ENCODE data around the gene AHI1.
"Not testable (repeated sequence)": the region's sequence is repeated elsewhere in the genome, so short reads cannot be mapped to it uniquely, and the experiment has no call there.

AHI1 gene

GRCh38 chr6:135402311-135402710 lies 95.2 kb downstream of the AHI1 start:
- no peak overlapping the region for H3K4me3 ChIP-seq (ENCODE audit: low read length)
- H3K4me1 ChIP-seq (ENCODE audit: control insufficient read depth, insufficient read depth, low read length), result no peaks in the 10 kb centered on the region
- H3K9ac ChIP-seq (ENCODE audit: low read length), result no peak overlapping the region
- no peaks in the 10 kb centered on the region for H3K9me3 ChIP-seq (ENCODE audit: control insufficient read depth, low read length)
- no peaks in the 10 kb centered on the region for H3K27me3 ChIP-seq (ENCODE audit: control insufficient read depth, insufficient read depth, low read length)
- H3K36me3 ChIP-seq (ENCODE audit: control insufficient read depth, insufficient read depth, low read length), result no peaks in the 10 kb centered on the region

- H3K36me3 ChIP-seq (ENCODE audit: control insufficient read depth, insufficient read depth, low read length), result no peaks in the 10 kb centered on the region
- no peak overlapping the region for H3K4me3 ChIP-seq (ENCODE audit: low read length)
- no peaks in the 10 kb centered on the region for H3K9me3 ChIP-seq (ENCODE audit: control insufficient read depth, low read length)
- H3K27me3 ChIP-seq (ENCODE audit: control insufficient read depth, insufficient read depth, low read length), result no peaks in the 10 kb centered on the region
- H3K9ac ChIP-seq (ENCODE audit: low read length), result no peak overlapping the region
- H3K4me1 ChIP-seq (ENCODE audit: control insufficient read depth, insufficient read depth, low read length), result no peaks in the 10 kb centered on the region
Measured at GRCh38 chr6:135397172-135397952, 100.2 kb downstream of the AHI1 start.

- no peaks in the 10 kb centered on the region for H3K36me3 ChIP-seq (ENCODE audit: control insufficient read depth, insufficient read depth, low read length)
- no peaks in the 10 kb centered on the region for H3K9me3 ChIP-seq (ENCODE audit: control insufficient read depth, low read length)
- H3K4me1 ChIP-seq (ENCODE audit: control insufficient read depth, insufficient read depth, low read length), result no peaks in the 10 kb centered on the region
- H3K9ac ChIP-seq (ENCODE audit: low read length), result no peak overlapping the region
- no peak overlapping the region for H3K4me3 ChIP-seq (ENCODE audit: low read length)
- H3K27me3 ChIP-seq (ENCODE audit: control insufficient read depth, insufficient read depth, low read length), result no peaks in the 10 kb centered on the region
Measured at GRCh38 chr6:135395136-135395535, 102.4 kb downstream of the AHI1 start.

GRCh38 chr6:135393289-135393688 lies 104.3 kb downstream of the AHI1 start:
- H3K27me3 ChIP-seq (ENCODE audit: control insufficient read depth, insufficient read depth, low read length), result no peaks in the 10 kb centered on the region
- H3K4me3 ChIP-seq (ENCODE audit: low read length), result no peak overlapping the region
- H3K4me1 ChIP-seq (ENCODE audit: control insufficient read depth, insufficient read depth, low read length), result no peaks in the 10 kb centered on the region
- no peaks in the 10 kb centered on the region for H3K36me3 ChIP-seq (ENCODE audit: control insufficient read depth, insufficient read depth, low read length)
- H3K9ac ChIP-seq (ENCODE audit: low read length), result no peak overlapping the region
- H3K9me3 ChIP-seq (ENCODE audit: control insufficient read depth, low read length), result no peaks in the 10 kb centered on the region

GRCh38 chr6:135390458-135390857 lies 107.1 kb downstream of the AHI1 start:
- no peaks in the 10 kb centered on the region for H3K9me3 ChIP-seq (ENCODE audit: control insufficient read depth, low read length)
- H3K9ac ChIP-seq (ENCODE audit: low read length), result no peak overlapping the region
- H3K36me3 ChIP-seq (ENCODE audit: control insufficient read depth, insufficient read depth, low read length), result no peaks in the 10 kb centered on the region
- no peaks in the 10 kb centered on the region for H3K27me3 ChIP-seq (ENCODE audit: control insufficient read depth, insufficient read depth, low read length)
- H3K4me1 ChIP-seq (ENCODE audit: control insufficient read depth, insufficient read depth, low read length), result no peaks in the 10 kb centered on the region
- no peak overlapping the region for H3K4me3 ChIP-seq (ENCODE audit: low read length)

- no peak overlapping the region for H3K4me3 ChIP-seq (ENCODE audit: low read length)
- H3K36me3 ChIP-seq (ENCODE audit: control insufficient read depth, insufficient read depth, low read length), result no peaks in the 10 kb centered on the region
- no peaks in the 10 kb centered on the region for H3K27me3 ChIP-seq (ENCODE audit: control insufficient read depth, insufficient read depth, low read length)
- H3K4me1 ChIP-seq (ENCODE audit: control insufficient read depth, insufficient read depth, low read length), result no peaks in the 10 kb centered on the region
- no peaks in the 10 kb centered on the region for H3K9me3 ChIP-seq (ENCODE audit: control insufficient read depth, low read length)
- no peak overlapping the region for H3K9ac ChIP-seq (ENCODE audit: low read length)
Measured at GRCh38 chr6:135385299-135385698, 112.2 kb downstream of the AHI1 start.

- no peak overlapping the region for H3K9ac ChIP-seq (ENCODE audit: low read length)
- H3K27me3 ChIP-seq (ENCODE audit: control insufficient read depth, insufficient read depth, low read length), result no peaks in the 10 kb centered on the region
- no peaks in the 10 kb centered on the region for H3K36me3 ChIP-seq (ENCODE audit: control insufficient read depth, insufficient read depth, low read length)
- H3K4me1 ChIP-seq (ENCODE audit: control insufficient read depth, insufficient read depth, low read length), result no peaks in the 10 kb centered on the region
- no peaks in the 10 kb centered on the region for H3K9me3 ChIP-seq (ENCODE audit: control insufficient read depth, low read length)
- no peak overlapping the region for H3K4me3 ChIP-seq (ENCODE audit: low read length)
Measured at GRCh38 chr6:135383766-135384165, 113.8 kb downstream of the AHI1 start.

GRCh38 chr6:135383301-135383700 lies 114.2 kb downstream of the AHI1 start:
- Histone ChIP-seq H3K9me3 (ENCODE audit: control insufficient read depth, low read length) (no peaks in the 10 kb centered on the region), H3K4me1 (ENCODE audit: control insufficient read depth, insufficient read depth, low read length) (no peaks in the 10 kb centered on the region), H3K9ac (ENCODE audit: low read length) (no peak overlapping the region), H3K27me3 (ENCODE audit: control insufficient read depth, insufficient read depth, low read length) (no peaks in the 10 kb centered on the region), H3K4me3 (ENCODE audit: low read length) (no peak overlapping the region), H3K36me3 (ENCODE audit: control insufficient read depth, insufficient read depth, low read length) (no peaks in the 10 kb centered on the region)

GRCh38 chr6:135382182-135382628 lies 115.3 kb downstream of the AHI1 start:
- Histone ChIP-seq H3K9me3 (ENCODE audit: control insufficient read depth, low read length) (no peaks in the 10 kb centered on the region), H3K27me3 (ENCODE audit: control insufficient read depth, insufficient read depth, low read length) (no peaks in the 10 kb centered on the region), H3K4me3 (ENCODE audit: low read length) (no peak overlapping the region), H3K4me1 (ENCODE audit: control insufficient read depth, insufficient read depth, low read length) (no peaks in the 10 kb centered on the region), H3K9ac (ENCODE audit: low read length) (no peak overlapping the region), H3K36me3 (ENCODE audit: control insufficient read depth, insufficient read depth, low read length) (no peaks in the 10 kb centered on the region)

GRCh38 chr6:135380793-135381192 lies 116.7 kb downstream of the AHI1 start:
- H3K9me3 ChIP-seq (ENCODE audit: control insufficient read depth, low read length), result no peaks in the 10 kb centered on the region
- H3K36me3 ChIP-seq (ENCODE audit: control insufficient read depth, insufficient read depth, low read length), result no peaks in the 10 kb centered on the region

GRCh38 chr6:135379647-135380046 lies 117.9 kb downstream of the AHI1 start:
- H3K36me3 ChIP-seq (ENCODE audit: control insufficient read depth, insufficient read depth, low read length), result no peaks in the 10 kb centered on the region
- no peaks in the 10 kb centered on the region for H3K27me3 ChIP-seq (ENCODE audit: control insufficient read depth, insufficient read depth, low read length)
- no peak overlapping the region for H3K9ac ChIP-seq (ENCODE audit: low read length)
- H3K4me1 ChIP-seq (ENCODE audit: control insufficient read depth, insufficient read depth, low read length), result no peaks in the 10 kb centered on the region
- no peak overlapping the region for H3K4me3 ChIP-seq (ENCODE audit: low read length)
- no peaks in the 10 kb centered on the region for H3K9me3 ChIP-seq (ENCODE audit: control insufficient read depth, low read length)

More at GRCh38 chr6:135380793-135381192, 116.7 kb downstream of the AHI1 start:
- Histone ChIP-seq H3K27me3 (ENCODE audit: control insufficient read depth, insufficient read depth, low read length) (no peaks in the 10 kb centered on the region), H3K9ac (ENCODE audit: low read length) (no peak overlapping the region), H3K4me3 (ENCODE audit: low read length) (no peak overlapping the region), H3K4me1 (ENCODE audit: control insufficient read depth, insufficient read depth, low read length) (no peaks in the 10 kb centered on the region)

GRCh38 chr6:135372758-135373157 lies 124.8 kb downstream of the AHI1 start:
- Histone ChIP-seq H3K27me3 (ENCODE audit: control insufficient read depth, insufficient read depth, low read length) (no peaks in the 10 kb centered on the region), H3K4me3 (ENCODE audit: low read length) (no peak overlapping the region), H3K9me3 (ENCODE audit: control insufficient read depth, low read length) (no peaks in the 10 kb centered on the region), H3K9ac (ENCODE audit: low read length) (no peak overlapping the region), H3K4me1 (ENCODE audit: control insufficient read depth, insufficient read depth, low read length) (no peaks in the 10 kb centered on the region), H3K36me3 (ENCODE audit: control insufficient read depth, insufficient read depth, low read length) (no peaks in the 10 kb centered on the region)

- H3K9me3 ChIP-seq (ENCODE audit: control insufficient read depth, low read length); H3K9ac ChIP-seq (ENCODE audit: low read length); H3K4me3 ChIP-seq (ENCODE audit: low read length); H3K4me1 ChIP-seq (ENCODE audit: control insufficient read depth, insufficient read depth, low read length); H3K36me3 ChIP-seq (ENCODE audit: control insufficient read depth, insufficient read depth, low read length); H3K27me3 ChIP-seq (ENCODE audit: control insufficient read depth, insufficient read depth, low read length): not testable (repeated sequence)
Measured at GRCh38 chr6:135363622-135364021, 133.9 kb downstream of the AHI1 start.
